Gastroesophageal sphincter (tissue), 4 donors: ENCODE measurements around the gene DEAF1. TPM values are rescaled to one million over a fixed set of nuclear protein-coding genes. Genes with fewer than 3 reads are reported as not detected.

Source experiments
- ATAC-seq: fragments of 150-250 bp; one replicate; pipeline ENCODE4 v1.9.1; 2016; ENCODE audit warnings: mild to moderate bottlenecking, moderate library complexity
- H3K27ac ChIP-seq, 4 donors: fragments of 200-600 bp; sonication (generic) in 3 of 4; 1 replicate in 3 of 4; 2 replicates in 1 of 4; pipeline ENCODE4 v1.5.1; 2016 to 2019
- H3K27me3 ChIP-seq: fragments of 200-600 bp; sonication (generic); one replicate; pipeline ENCODE4 v1.5.1; 2019
- H3K36me3 ChIP-seq, 2 donors: fragments of 200-600 bp; sonication (generic); one replicate each; pipeline ENCODE4 v1.5.1; 2019; ENCODE audit warnings: control low read depth in 1 of 2
- H3K4me1 ChIP-seq, 3 donors: fragments of 200-600 bp; sonication (generic); 1 replicate in 2 of 3; 2 replicates in 1 of 3; pipeline ENCODE4 v1.5.1; 2016 to 2019; ENCODE audit warnings: control low read depth in 2 of 3
- H3K4me3 ChIP-seq, 2 donors: fragments of 200-600 bp; sonication (generic); one replicate each; pipeline ENCODE4 v1.5.1; 2019; ENCODE audit warnings: mild to moderate bottlenecking in 1 of 2, moderate library complexity in 1 of 2
- H3K9me3 ChIP-seq, 3 donors: fragments of 200-600 bp; sonication (generic); one replicate each; pipeline ENCODE4 v1.5.1; 2017 to 2019; ENCODE audit warnings: control low read depth in 2 of 3
- CTCF ChIP-seq, 4 experiments: fragments of 200-600 bp in 2 of 4; fragments of 450-650 bp in 2 of 4; sonication (generic) in 1 of 4; IDR thresholded peaks; one replicate each; pipeline ENCODE4 v1.5.1; 2017 to 2019; ENCODE audit warnings: antibody characterized with exemption in 4 of 4, mild to moderate bottlenecking in 2 of 4, moderate library complexity in 2 of 4
- EP300 ChIP-seq: sonication (generic); formaldehyde crosslinking; IDR thresholded peaks from one replicate; pipeline ENCODE4 v1.6.1; 2017; ENCODE audit warnings: antibody characterized with exemption, mild to moderate bottlenecking
- POLR2A ChIP-seq, 2 donors: fragments of 450-650 bp; IDR thresholded peaks; one replicate each; pipeline ENCODE4 v1.6.1; 2017; ENCODE audit warnings: antibody characterized with exemption in 2 of 2, mild to moderate bottlenecking in 2 of 2, moderate library complexity in 1 of 2
- POLR2AphosphoS5 ChIP-seq: sonication (generic); formaldehyde crosslinking; IDR thresholded peaks from one replicate; pipeline ENCODE4 v1.6.1; 2017; ENCODE audit warnings: antibody characterized with exemption
- WGBS, 2 donors: methylation state at CpG; one replicate each; pipeline ENCODE4 v1.1.5; 2018; ENCODE audit warnings: low coverage in 1 of 2; 5-methylcytosine and 5-hydroxymethylcytosine counted together
- total RNA-seq, 4 donors: library from RNA; depleted of rRNA; stranded (reverse); fragments of >200 nt; gene quantifications; one replicate each; pipeline ENCODE4 v1.1.0, GENCODE V29; 2016

The DEAF1 gene
- total RNA-seq, 4 donors from 2014 or later: 19.9 to 45.0 (median 35.0) TPM

GRCh38 chr11:708511-708910, 13.5 kb upstream of the DEAF1 start:
- ATAC-seq: no peak
- H3K27ac ChIP-seq: peak overlapping the region in 1 of 4 donors; percentile 86
- TF ChIP-seq EP300 (no peak), CTCF (IDR thresholded peaks at IDR 0.05) (no peak), POLR2A (IDR thresholded peaks at IDR 0.05) (no peak), POLR2AphosphoS5 (no peak)
- WGBS, 2 donors: 83% methylated on average over 2 of the region's 7 CpGs; no CpG with 5 or more reads in 1 of the 2 donors
- peaks cover 0 to 54% (median 28%) of the 10 kb centered on the region in 3 donors for H3K4me1 ChIP-seq
- peaks cover 77% of the 10 kb centered on the region for H3K27me3 ChIP-seq
- peaks cover 0 to 14% of the 10 kb centered on the region in 2 donors for H3K36me3 ChIP-seq
- H3K9me3 ChIP-seq: no peaks in the 10 kb centered on the region
- no peak overlapping the region for H3K4me3 ChIP-seq

- Histone ChIP-seq H3K27me3 (peaks cover 71% of the 10 kb centered on the region), H3K4me3 (no peak overlapping the region), H3K4me1 (peaks cover 0 to 60% (median 28%) of the 10 kb centered on the region in 3 donors), H3K36me3 (peaks cover 0 to 20% of the 10 kb centered on the region in 2 donors), H3K9me3 (no peaks in the 10 kb centered on the region), H3K27ac (peak overlapping the region in 3 of 4 donors; percentile 68 to 86 (median 84))
- TF ChIP-seq CTCF (IDR thresholded peaks at IDR 0.05) (no peak), EP300 (no peak), POLR2A (IDR thresholded peaks at IDR 0.05) (no peak), POLR2AphosphoS5 (no peak)
- ATAC-seq: no peak
- no CpG with 5 or more reads among the region's 16 CpGs for WGBS, 2 donors
Measured at GRCh38 chr11:707817-708420, 12.9 kb upstream of the DEAF1 start.

GRCh38 chr11:706957-707816, 12.2 kb upstream of the DEAF1 start:
- Histone ChIP-seq H3K4me1 (peaks cover 0 to 67% (median 28%) of the 10 kb centered on the region in 3 donors), H3K9me3 (no peaks in the 10 kb centered on the region), H3K4me3 (peak overlapping the region; percentile 38 to 54), H3K27ac (peak overlapping the region; percentile 5 to 86 (median 76)), H3K36me3 (peaks cover 0 to 27% of the 10 kb centered on the region in 2 donors), H3K27me3 (peaks cover 64% of the 10 kb centered on the region)
- TF ChIP-seq POLR2AphosphoS5 (no peak), CTCF (IDR thresholded peaks at IDR 0.05) (peak in 1 of 4 experiments; percentile 14), POLR2A (IDR thresholded peaks at IDR 0.05) (no peak), EP300 (no peak)
- whole genome bisulfite sequencing, 2 donors: 14% methylated on average over 1 of the region's 30 CpGs; no CpG with 5 or more reads in 1 of the 2 donors
- ATAC-seq: peak; percentile 37

- peaks cover 57% of the 10 kb centered on the region for H3K27me3 ChIP-seq
- peak; percentile 71 for ATAC-seq
Measured at GRCh38 chr11:706439-706956, 11.5 kb upstream of the DEAF1 start.

More at GRCh38 chr11:706439-706956, 11.5 kb upstream of the DEAF1 start:
- Histone ChIP-seq H3K27ac (peak overlapping the region; percentile 5 to 86 (median 76)), H3K36me3 (peaks cover 0 to 34% of the 10 kb centered on the region in 2 donors), H3K4me3 (peak overlapping the region; percentile 38 to 54), H3K4me1 (peaks cover 0 to 70% (median 28%) of the 10 kb centered on the region in 3 donors), H3K9me3 (no peaks in the 10 kb centered on the region)
- WGBS, 2 donors: no CpG with 5 or more reads among the region's 22 CpGs
- TF ChIP-seq POLR2A (IDR thresholded peaks at IDR 0.05) (peak in 1 of 2 donors; percentile 4), POLR2AphosphoS5 (no peak)
